Cardiac fibroblast (primary cell): ENCODE results near the gene PPP2R5A.
"Not testable (repeated sequence)": the region's sequence is repeated elsewhere in the genome, so short reads cannot be mapped to it uniquely, and the experiment has no call there.

ENCODE experiments used
- DNase-seq, 2 donors: peaks; one replicate each; pipeline versions ENCODE4 v3.0.0 to v3.0.0-alpha.2; 2010; ENCODE audit warnings: low read depth in 2 of 2
- H3K4me3 ChIP-seq, 2 donors: replicated peaks in 1 of 2; 1 replicate in 1 of 2; 2 replicates in 1 of 2; pipeline ENCODE4 v1.5.1; 2011; ENCODE audit warnings: low read depth in 2 of 2, low read length in 2 of 2, mild to moderate bottlenecking in 2 of 2, moderate library complexity in 1 of 2
- CTCF ChIP-seq: IDR thresholded peaks from one replicate; pipeline ENCODE4 v1.5.1; 2011; ENCODE audit warnings: low read depth, mild to moderate bottlenecking, low read length, inconsistent platforms

The PPP2R5A gene

GRCh38 chr1:212375986-212376385 lies 90.8 kb downstream of the PPP2R5A start:
- no peak for DNase-seq
- no peak for TF ChIP-seq CTCF
- H3K4me3 ChIP-seq, result no peak overlapping the region

GRCh38 chr1:212377644-212378043 lies 92.4 kb downstream of the PPP2R5A start:
- no peak for TF ChIP-seq CTCF
- H3K4me3 ChIP-seq, result no peak overlapping the region
- no peak for DNase-seq

GRCh38 chr1:212379366-212379765 lies 94.2 kb downstream of the PPP2R5A start:
- DNase-seq, result no peak
- TF ChIP-seq CTCF, result no peak
- no peak overlapping the region for H3K4me3 ChIP-seq

- H3K4me3 ChIP-seq, result no peak overlapping the region
- TF ChIP-seq CTCF, result no peak
- no peak for DNase-seq
These were observed 96.3 kb downstream of the PPP2R5A start for GRCh38 chr1:212381397-212382035.

GRCh38 chr1:212386029-212386428 lies 100.8 kb downstream of the PPP2R5A start:
- DNase-seq, result no peak
- no peak overlapping the region for H3K4me3 ChIP-seq
- no peak for TF ChIP-seq CTCF

- DNase-seq, result no peak
- no peak for TF ChIP-seq CTCF
- no peak overlapping the region for H3K4me3 ChIP-seq
These were observed 103.9 kb downstream of the PPP2R5A start for GRCh38 chr1:212388985-212389716.

GRCh38 chr1:212395678-212396437 lies 110.6 kb downstream of the PPP2R5A start:
- not testable (repeated sequence) for DNase-seq, H3K4me3 ChIP-seq
